ENCODE results near the gene C16orf89. TPM values are rescaled to one million over a fixed set of nuclear protein-coding genes. Genes with fewer than 3 reads are reported as not detected.
A peak's percentile ranks its signal among the peaks of the same experiment; 100 is the strongest.
"Not testable (repeated sequence)": the region's sequence is repeated elsewhere in the genome, so short reads cannot be mapped to it uniquely, and the experiment has no call there.

Gene C16orf89
- total RNA-seq, 1 donor from 2014 or later, result not detected

- H3K4me3 Mint-ChIP-seq (ENCODE audit: low read depth), result not testable (repeated sequence)
- peaks cover 22% of the 10 kb centered on the region for H3K4me1 Mint-ChIP-seq (ENCODE audit: low read depth)
Measured at GRCh38 chr16:5095145-5095830, 29.5 kb upstream of the C16orf89 start.

GRCh38 chr16:5093746-5094145 is 28.0 kb upstream of the C16orf89 start:
- peaks cover 20% of the 10 kb centered on the region for H3K4me1 Mint-ChIP-seq (ENCODE audit: low read depth)

More at GRCh38 chr16:5095145-5095830, 29.5 kb upstream of the C16orf89 start:
- not testable (repeated sequence) for H3K36me3 Mint-ChIP-seq (ENCODE audit: low read depth); H3K27me3 Mint-ChIP-seq (ENCODE audit: low read depth); H3K27ac Mint-ChIP-seq; H3K9me3 Mint-ChIP-seq; DNase-seq (ENCODE audit: low spot score)
- intact Hi-C loops (cut with micrococcal nuclease), result loop anchor here (10.0 kb wide), 1 partner anchor 250 kb away; the partner anchor contains the start of genes GLYR1 and UBN1

GRCh38 chr16:5093081-5093480 is 27.3 kb upstream of the C16orf89 start:
- H3K27me3 Mint-ChIP-seq (ENCODE audit: low read depth); DNase-seq (ENCODE audit: low spot score); H3K27ac Mint-ChIP-seq; H3K9me3 Mint-ChIP-seq; H3K4me3 Mint-ChIP-seq (ENCODE audit: low read depth): not testable (repeated sequence)
- intact Hi-C loops (cut with micrococcal nuclease), result loop anchor here (10.0 kb wide), 1 partner anchor 248 kb away; the partner anchor contains the start of genes GLYR1 and UBN1
- H3K36me3 Mint-ChIP-seq (ENCODE audit: low read depth), result peaks cover 14% of the 10 kb centered on the region
- peaks cover 19% of the 10 kb centered on the region for H3K4me1 Mint-ChIP-seq (ENCODE audit: low read depth)

More at GRCh38 chr16:5093746-5094145, 28.0 kb upstream of the C16orf89 start:
- H3K9me3 Mint-ChIP-seq; DNase-seq (ENCODE audit: low spot score); H3K27ac Mint-ChIP-seq; H3K4me3 Mint-ChIP-seq (ENCODE audit: low read depth); H3K27me3 Mint-ChIP-seq (ENCODE audit: low read depth): not testable (repeated sequence)
- peaks cover 11% of the 10 kb centered on the region for H3K36me3 Mint-ChIP-seq (ENCODE audit: low read depth)
- intact Hi-C loops (cut with micrococcal nuclease), result loop anchor here (10.0 kb wide), 1 partner anchor 249 kb away; the partner anchor contains the start of genes GLYR1 and UBN1

GRCh38 chr16:5090592-5090991 is 24.8 kb upstream of the C16orf89 start:
- peaks cover 22% of the 10 kb centered on the region for H3K36me3 Mint-ChIP-seq (ENCODE audit: low read depth)
- not testable (repeated sequence) for H3K9me3 Mint-ChIP-seq; DNase-seq (ENCODE audit: low spot score); H3K4me3 Mint-ChIP-seq (ENCODE audit: low read depth); H3K27me3 Mint-ChIP-seq (ENCODE audit: low read depth); H3K27ac Mint-ChIP-seq
- H3K4me1 Mint-ChIP-seq (ENCODE audit: low read depth), result peaks cover 12% of the 10 kb centered on the region
- intact Hi-C loops (cut with micrococcal nuclease), result loop anchor here (10.0 kb wide), 1 partner anchor 246 kb away; the partner anchor contains the start of genes GLYR1 and UBN1

GRCh38 chr16:5089911-5090555 is 24.3 kb upstream of the C16orf89 start:
- peaks cover 28% of the 10 kb centered on the region for H3K36me3 Mint-ChIP-seq (ENCODE audit: low read depth)
- H3K9me3 Mint-ChIP-seq; H3K27ac Mint-ChIP-seq; H3K27me3 Mint-ChIP-seq (ENCODE audit: low read depth); H3K4me3 Mint-ChIP-seq (ENCODE audit: low read depth); H3K4me1 Mint-ChIP-seq (ENCODE audit: low read depth); DNase-seq (ENCODE audit: low spot score): not testable (repeated sequence)
- intact Hi-C loops (cut with micrococcal nuclease), result loop anchor here (10.0 kb wide), 1 partner anchor 245 kb away; the partner anchor contains the start of genes GLYR1 and UBN1

GRCh38 chr16:5088936-5089335 is 23.2 kb upstream of the C16orf89 start:
- H3K36me3 Mint-ChIP-seq (ENCODE audit: low read depth), result peaks cover 39% of the 10 kb centered on the region
- DNase-seq (ENCODE audit: low spot score); H3K4me3 Mint-ChIP-seq (ENCODE audit: low read depth); H3K27me3 Mint-ChIP-seq (ENCODE audit: low read depth); H3K9me3 Mint-ChIP-seq; intact Hi-C loops (cut with micrococcal nuclease); H3K27ac Mint-ChIP-seq: not testable (repeated sequence)
- peaks cover 13% of the 10 kb centered on the region for H3K4me1 Mint-ChIP-seq (ENCODE audit: low read depth)

- H3K9me3 Mint-ChIP-seq; DNase-seq (ENCODE audit: low spot score); H3K27me3 Mint-ChIP-seq (ENCODE audit: low read depth); intact Hi-C loops (cut with micrococcal nuclease); H3K27ac Mint-ChIP-seq; H3K4me3 Mint-ChIP-seq (ENCODE audit: low read depth): not testable (repeated sequence)
- H3K4me1 Mint-ChIP-seq (ENCODE audit: low read depth), result peaks cover 13% of the 10 kb centered on the region
- peaks cover 43% of the 10 kb centered on the region for H3K36me3 Mint-ChIP-seq (ENCODE audit: low read depth)
Measured at GRCh38 chr16:5088086-5088790, 22.5 kb upstream of the C16orf89 start.

GRCh38 chr16:5085716-5086115 is 20.0 kb upstream of the C16orf89 start:
- H3K4me1 Mint-ChIP-seq (ENCODE audit: low read depth); intact Hi-C loops (cut with micrococcal nuclease); H3K9me3 Mint-ChIP-seq; H3K27me3 Mint-ChIP-seq (ENCODE audit: low read depth); H3K27ac Mint-ChIP-seq; DNase-seq (ENCODE audit: low spot score); H3K4me3 Mint-ChIP-seq (ENCODE audit: low read depth): not testable (repeated sequence)
- peaks cover 41% of the 10 kb centered on the region for H3K36me3 Mint-ChIP-seq (ENCODE audit: low read depth)

GRCh38 chr16:5084802-5085201 is 19.0 kb upstream of the C16orf89 start:
- H3K27me3 Mint-ChIP-seq (ENCODE audit: low read depth); H3K4me1 Mint-ChIP-seq (ENCODE audit: low read depth); H3K4me3 Mint-ChIP-seq (ENCODE audit: low read depth); H3K27ac Mint-ChIP-seq; H3K9me3 Mint-ChIP-seq; intact Hi-C loops (cut with micrococcal nuclease): not testable (repeated sequence)
- peaks cover 37% of the 10 kb centered on the region for H3K36me3 Mint-ChIP-seq (ENCODE audit: low read depth)
- peak; percentile 36 for DNase-seq (ENCODE audit: low spot score)

GRCh38 chr16:5084099-5084731 is 18.5 kb upstream of the C16orf89 start:
- H3K27me3 Mint-ChIP-seq (ENCODE audit: low read depth); intact Hi-C loops (cut with micrococcal nuclease); H3K27ac Mint-ChIP-seq; DNase-seq (ENCODE audit: low spot score); H3K4me3 Mint-ChIP-seq (ENCODE audit: low read depth); H3K9me3 Mint-ChIP-seq: not testable (repeated sequence)
- peaks cover 40% of the 10 kb centered on the region for H3K36me3 Mint-ChIP-seq (ENCODE audit: low read depth)
- H3K4me1 Mint-ChIP-seq (ENCODE audit: low read depth), result peaks cover 11% of the 10 kb centered on the region

- DNase-seq (ENCODE audit: low spot score); intact Hi-C loops (cut with micrococcal nuclease); H3K27ac Mint-ChIP-seq; H3K4me3 Mint-ChIP-seq (ENCODE audit: low read depth); H3K27me3 Mint-ChIP-seq (ENCODE audit: low read depth); H3K9me3 Mint-ChIP-seq: not testable (repeated sequence)
- H3K4me1 Mint-ChIP-seq (ENCODE audit: low read depth), result peaks cover 11% of the 10 kb centered on the region
- H3K36me3 Mint-ChIP-seq (ENCODE audit: low read depth), result peaks cover 40% of the 10 kb centered on the region
Measured at GRCh38 chr16:5083646-5084045, 17.9 kb upstream of the C16orf89 start.

- DNase-seq (ENCODE audit: low spot score); H3K9me3 Mint-ChIP-seq; H3K4me3 Mint-ChIP-seq (ENCODE audit: low read depth); H3K4me1 Mint-ChIP-seq (ENCODE audit: low read depth); H3K27me3 Mint-ChIP-seq (ENCODE audit: low read depth); H3K27ac Mint-ChIP-seq; intact Hi-C loops (cut with micrococcal nuclease): not testable (repeated sequence)
- H3K36me3 Mint-ChIP-seq (ENCODE audit: low read depth), result peaks cover 38% of the 10 kb centered on the region
Measured at GRCh38 chr16:5080996-5081395, 15.2 kb upstream of the C16orf89 start.
